Activated CD4-positive, alpha-beta T cell treated with anti-CD3 and anti-CD28 coated beads for 48 hours (primary cell): ENCODE measurements around the gene ZNF584.
A peak's percentile ranks its signal among the peaks of the same experiment; 100 is the strongest.
"Not testable (repeated sequence)": the region's sequence is repeated elsewhere in the genome, so short reads cannot be mapped to it uniquely, and the experiment has no call there.

Experiments
- DNase-seq: peaks from one replicate; pipeline ENCODE4 v3.0.0-alpha.2; 2020

The ZNF584 gene

GRCh38 chr19:58386576-58387337 lies 21.7 kb upstream of the ZNF584 start, which contains the start of gene RPS5:
Gene RPS5 (plus strand): TSS chr19:58387269. CDS start chr19:58388138, 869 bp downstream.
- DNase-seq: peak; percentile 97

- no peak for DNase-seq
These were observed 20.9 kb upstream of the ZNF584 start for GRCh38 chr19:58387338-58388174.

- no peak for DNase-seq
These were observed 20.3 kb upstream of the ZNF584 start for GRCh38 chr19:58388175-58388526.

- no peak for DNase-seq
These were observed 15.3 kb upstream of the ZNF584 start for GRCh38 chr19:58392945-58393724.

DNA sequence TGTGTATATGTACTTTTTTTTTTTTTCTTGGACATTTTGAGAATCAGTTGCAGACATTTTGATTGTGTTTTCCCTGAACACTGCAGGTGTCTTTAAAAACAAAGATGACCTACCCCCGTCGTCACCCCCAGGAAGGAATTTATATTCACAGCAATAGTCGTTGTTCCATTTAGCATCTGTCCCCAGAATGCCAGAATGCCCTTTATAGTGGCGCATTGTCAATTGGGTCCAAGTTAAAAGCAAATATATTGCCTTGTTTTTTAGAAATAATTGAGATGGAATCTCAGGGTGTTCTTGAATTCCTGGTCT lies 14.8 kb upstream of the ZNF584 start:
- DNase-seq: no peak

DNA sequence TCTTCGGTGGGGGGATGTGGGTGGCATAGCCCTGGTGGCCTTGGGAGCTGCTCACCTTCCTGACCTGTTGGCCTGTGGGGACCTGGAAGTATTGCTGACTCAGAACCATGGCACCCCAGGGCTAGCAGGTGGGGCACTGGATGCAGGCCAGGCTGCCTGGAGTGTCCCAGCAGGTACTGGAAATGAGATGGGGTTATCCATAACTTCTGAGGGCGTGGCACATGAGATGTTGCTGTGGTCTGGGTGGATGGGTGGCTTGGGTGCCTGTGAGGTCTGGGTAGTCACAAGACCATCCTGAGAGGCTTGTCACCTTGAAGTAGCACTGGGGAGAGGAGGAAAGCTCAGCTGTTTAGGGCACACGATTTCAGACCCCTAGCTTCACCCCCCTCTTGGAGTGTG lies 13.6 kb upstream of the ZNF584 start:
- DNase-seq: no peak

DNA sequence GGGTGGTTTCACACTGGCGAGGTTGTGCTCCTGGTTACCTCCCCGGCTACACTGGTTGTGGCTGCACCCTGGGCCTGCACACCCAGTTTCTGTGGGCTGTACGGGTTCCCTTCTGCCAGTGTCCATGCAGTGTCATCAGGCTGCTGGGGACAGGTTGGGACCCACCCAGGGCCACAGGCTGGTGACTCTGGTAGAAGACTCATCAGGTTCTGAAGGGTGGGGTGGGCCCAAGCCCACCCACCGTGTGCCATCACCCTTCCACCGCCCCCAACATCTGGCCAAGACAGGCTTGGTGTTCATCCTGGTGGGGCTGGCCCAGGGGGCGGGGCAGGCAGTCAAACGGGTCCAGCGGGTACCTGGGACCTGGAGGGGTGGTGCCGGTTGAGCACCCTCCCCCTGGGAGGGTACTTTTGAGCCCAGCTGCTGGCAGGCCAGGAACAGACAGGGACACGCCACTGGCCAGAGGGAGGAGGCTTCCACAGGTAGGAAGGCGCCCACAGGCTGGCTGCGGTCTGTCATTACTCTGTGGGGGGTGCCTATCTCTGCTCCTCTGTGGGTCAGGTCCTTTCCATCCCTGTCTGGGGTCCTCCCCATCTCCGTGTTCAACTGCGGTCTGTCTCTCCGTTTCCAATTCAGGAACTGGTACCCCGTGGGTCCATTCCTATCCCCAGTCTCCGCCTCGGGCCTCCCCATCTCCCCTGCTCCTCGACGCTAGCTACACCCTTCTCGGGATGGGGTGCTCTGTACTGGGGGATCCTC lies 13.1 kb upstream of the ZNF584 start, which contains the start of gene RNF225:
TSS of gene RNF225 (plus strand) at position 437 of the 759 bp plus-strand sequence. CDS start 434 bp downstream, outside the sequence.
- peak; percentile 30 for DNase-seq

DNA sequence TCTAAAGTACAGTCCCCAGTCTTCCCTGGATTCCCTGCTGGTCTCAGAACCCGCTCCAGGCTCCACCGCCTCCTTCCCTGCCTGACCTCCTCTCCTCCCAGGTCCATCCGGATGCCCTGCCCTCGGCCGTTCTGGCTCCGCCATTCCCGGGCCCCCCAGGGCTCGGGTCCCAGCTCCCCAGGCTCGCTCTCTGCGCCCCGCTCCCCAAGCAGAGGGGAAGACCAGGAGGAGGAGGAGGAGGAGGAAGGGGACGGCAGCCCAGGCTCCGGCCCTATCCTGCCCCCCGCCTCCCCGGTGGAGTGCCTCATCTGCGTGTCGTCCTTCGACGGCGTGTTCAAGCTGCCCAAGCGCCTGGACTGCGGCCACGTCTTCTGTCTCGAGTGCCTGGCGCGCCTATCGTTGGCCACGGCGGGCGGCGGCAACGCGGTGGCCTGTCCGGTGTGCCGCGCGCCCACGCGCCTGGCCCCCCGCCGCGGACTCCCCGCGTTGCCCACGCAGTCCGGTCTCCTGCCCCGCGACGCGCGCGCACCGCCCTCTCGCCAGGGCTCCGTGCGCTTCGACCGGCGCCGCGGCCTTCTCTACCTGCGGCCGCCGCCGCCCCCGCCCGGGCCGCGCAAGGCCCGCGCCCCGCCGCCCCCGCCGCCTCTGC lies 12.3 kb upstream of the ZNF584 start:
- no peak for DNase-seq

GRCh38 chr19:58396691-58397532 lies 11.5 kb upstream of the ZNF584 start:
- DNase-seq: no peak

DNA sequence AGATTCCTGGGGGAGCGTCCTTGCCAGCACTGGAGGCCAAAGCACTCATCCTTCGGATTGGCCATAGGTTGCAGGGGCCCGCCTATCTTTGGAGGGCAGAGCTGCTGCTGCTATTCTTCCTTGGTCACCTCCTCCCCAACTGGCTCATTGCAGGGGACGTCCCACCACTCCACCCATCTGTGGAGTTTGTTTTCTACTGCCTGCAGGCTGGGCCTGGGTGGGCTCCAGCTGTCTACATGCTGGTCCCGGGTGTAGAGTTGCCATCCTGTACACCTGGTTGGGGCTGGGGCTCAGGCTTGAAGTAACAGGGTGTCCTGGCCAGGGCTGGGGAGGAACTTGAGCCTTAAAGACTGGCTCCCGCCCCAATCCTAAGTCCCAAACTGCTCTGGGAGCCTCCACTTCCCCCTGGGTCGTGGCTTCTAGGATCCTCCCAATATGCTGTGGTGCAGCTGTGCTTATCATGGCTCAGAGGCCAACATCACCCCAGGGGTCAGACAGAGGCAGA lies 10.9 kb upstream of the ZNF584 start:
- no peak for DNase-seq

GRCh38 chr19:58398087-58398486 lies 10.4 kb upstream of the ZNF584 start:
- no peak for DNase-seq

- DNase-seq: no peak
These were observed 9.9 kb upstream of the ZNF584 start for GRCh38 chr19:58398545-58398944.

GRCh38 chr19:58399903-58400302 lies 8.5 kb upstream of the ZNF584 start:
- no peak for DNase-seq

- no peak for DNase-seq
These were observed 8.0 kb upstream of the ZNF584 start for GRCh38 chr19:58400316-58400915.

GRCh38 chr19:58400916-58401839 lies 7.3 kb upstream of the ZNF584 start:
- DNase-seq: peak; percentile 100

DNA sequence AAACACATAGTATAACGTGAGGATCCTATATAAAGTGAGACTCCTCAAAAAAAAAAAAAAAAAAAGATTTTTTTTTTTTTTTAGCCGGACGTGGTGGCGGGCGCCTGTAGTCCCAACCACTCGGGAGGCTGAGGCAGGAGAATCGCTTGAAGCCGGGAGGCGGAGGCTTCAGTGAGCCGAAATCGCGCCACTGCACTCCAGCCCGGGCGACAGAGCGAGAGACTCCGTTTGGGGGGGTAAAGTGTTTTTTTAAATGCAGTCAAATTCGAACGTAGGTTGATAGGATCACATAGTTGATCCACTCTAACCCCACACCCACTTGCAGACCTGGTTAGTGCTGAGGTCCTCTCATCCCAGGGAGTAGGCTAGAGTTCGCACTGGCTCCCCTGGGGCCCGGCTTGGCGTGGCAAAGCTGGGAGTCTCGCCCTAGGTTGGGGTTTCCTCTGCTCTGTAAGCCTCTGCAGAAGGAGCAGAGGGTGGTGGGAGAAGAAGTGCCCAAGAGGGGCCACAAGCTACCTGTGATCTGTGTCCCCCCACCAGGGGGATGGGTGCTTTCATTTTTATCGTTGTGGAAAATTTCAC lies 6.5 kb upstream of the ZNF584 start:
- DNase-seq: no peak

DNA sequence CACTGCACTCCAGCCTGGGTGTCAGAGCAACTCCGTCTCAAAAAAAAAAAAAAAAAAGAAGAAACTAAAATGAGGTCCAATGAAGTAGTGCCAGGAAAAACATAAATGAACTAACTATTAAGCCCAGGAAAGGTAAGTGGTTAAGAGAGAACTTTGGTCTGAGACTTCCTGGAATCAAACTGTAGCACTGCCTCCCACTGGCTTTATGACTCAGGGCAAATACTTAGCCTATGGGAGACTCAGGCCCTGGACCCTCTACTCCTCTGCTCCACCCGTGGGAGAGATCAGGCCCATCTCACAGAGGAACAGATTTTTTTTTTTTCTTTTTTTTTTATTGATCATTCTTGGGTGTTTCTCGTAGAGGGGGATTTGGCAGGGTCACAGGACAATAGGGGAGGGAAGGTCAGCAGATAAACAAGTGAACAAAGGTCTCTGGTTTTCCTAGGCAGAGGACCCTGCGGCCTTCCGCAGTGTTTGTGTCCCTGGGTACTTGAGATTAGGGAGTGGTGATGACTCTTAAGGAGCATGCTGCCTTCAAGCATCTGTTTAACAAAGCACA lies 4.5 kb upstream of the ZNF584 start:
- not testable (repeated sequence) for DNase-seq

GRCh38 chr19:58406818-58407657 lies 1.4 kb upstream of the ZNF584 start:
- no peak for DNase-seq
